COLO829 (cell line): ENCODE data around the gene NIF3L1.

ENCODE experiments used
- DNase-seq: peaks from one replicate; pipeline ENCODE4 v3.0.0; 2012; ENCODE audit warnings: low spot score

NIF3L1 gene, protein sequence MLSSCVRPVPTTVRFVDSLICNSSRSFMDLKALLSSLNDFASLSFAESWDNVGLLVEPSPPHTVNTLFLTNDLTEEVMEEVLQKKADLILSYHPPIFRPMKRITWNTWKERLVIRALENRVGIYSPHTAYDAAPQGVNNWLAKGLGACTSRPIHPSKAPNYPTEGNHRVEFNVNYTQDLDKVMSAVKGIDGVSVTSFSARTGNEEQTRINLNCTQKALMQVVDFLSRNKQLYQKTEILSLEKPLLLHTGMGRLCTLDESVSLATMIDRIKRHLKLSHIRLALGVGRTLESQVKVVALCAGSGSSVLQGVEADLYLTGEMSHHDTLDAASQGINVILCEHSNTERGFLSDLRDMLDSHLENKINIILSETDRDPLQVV

DNA sequence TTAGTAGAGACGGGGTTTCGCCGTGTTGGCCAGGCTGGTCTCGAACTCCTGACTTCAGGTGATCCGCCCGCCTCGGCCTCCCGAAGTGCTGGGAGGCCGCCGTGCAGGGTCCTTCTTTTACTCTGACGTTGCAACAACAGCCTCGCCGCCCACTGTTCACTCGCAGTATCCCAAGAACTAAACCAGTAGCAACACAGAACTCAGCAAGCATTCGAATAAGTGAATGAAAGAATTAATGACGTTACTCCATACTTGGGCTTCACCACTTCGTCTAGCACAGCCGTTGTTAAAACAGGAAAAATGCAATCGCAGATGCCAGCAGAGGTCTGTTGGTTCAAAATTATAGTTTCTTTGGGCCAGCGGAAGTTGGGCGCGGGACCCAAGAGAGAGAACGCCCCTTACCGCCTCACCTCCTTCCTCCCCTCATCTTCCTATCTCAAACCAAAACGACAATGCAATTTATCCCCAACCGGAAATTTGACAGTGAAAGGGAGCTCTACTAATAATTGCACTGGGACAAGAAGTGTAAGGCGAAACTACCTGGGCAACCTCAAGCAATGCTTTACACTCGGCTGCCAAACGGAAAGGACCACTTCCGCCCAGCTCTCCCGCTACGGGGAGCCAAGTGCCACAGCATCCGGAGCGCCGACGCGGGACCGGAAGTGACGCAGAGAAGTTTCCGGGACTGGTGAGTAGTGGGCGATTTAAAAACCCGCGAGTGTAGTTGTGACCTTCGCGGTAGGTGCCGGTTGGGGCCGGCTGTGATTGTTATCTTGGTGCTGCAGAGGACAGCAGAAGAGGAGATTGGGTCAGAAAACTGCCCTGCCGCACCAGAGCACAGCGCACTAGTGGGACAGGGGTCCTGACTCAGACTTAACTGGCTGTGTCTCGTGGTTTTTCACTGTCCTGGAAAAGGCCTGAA is at the start of gene NIF3L1, which contains the start of gene PPIL3:
TSS of gene NIF3L1 (plus strand) at position 668 of the 922 bp plus-strand sequence. CDS start 2,573 bp downstream, outside the sequence.
TSS of gene PPIL3 (minus strand) at position 374 of the 922 bp plus-strand sequence. CDS start 1,462 bp downstream, outside the sequence.
- peak; percentile 95 for DNase-seq

- no peak for DNase-seq
These were observed 49.7 kb upstream of the NIF3L1 start for GRCh38 chr2:200839513-200839912.

GRCh38 chr2:200843993-200844948 is 44.9 kb upstream of the NIF3L1 start:
- no peak for DNase-seq

DNA sequence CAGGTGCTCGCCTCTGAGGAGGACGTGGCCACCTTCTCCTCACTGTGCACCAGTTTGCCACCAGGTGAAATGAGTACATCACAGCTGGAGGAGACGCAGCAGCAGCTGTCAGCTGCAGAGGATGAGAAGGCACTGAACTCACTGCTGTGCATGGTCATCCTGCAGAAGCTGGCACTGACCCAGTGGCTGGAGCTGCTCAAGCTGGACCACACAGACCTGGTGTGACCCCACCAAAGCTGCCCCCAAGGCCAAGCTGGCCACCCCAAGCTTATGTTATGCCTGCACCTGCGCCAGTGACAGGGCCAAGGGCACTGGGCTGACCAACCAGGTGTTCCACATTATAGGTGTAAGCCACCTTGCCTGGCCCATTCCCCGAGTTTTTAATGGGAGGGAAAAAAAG is 44.0 kb upstream of the NIF3L1 start:
- DNase-seq: no peak

GRCh38 chr2:200845669-200846325 is 43.4 kb upstream of the NIF3L1 start:
- no peak for DNase-seq

- DNase-seq: no peak
These were observed 41.9 kb upstream of the NIF3L1 start for GRCh38 chr2:200847269-200847668.

DNA sequence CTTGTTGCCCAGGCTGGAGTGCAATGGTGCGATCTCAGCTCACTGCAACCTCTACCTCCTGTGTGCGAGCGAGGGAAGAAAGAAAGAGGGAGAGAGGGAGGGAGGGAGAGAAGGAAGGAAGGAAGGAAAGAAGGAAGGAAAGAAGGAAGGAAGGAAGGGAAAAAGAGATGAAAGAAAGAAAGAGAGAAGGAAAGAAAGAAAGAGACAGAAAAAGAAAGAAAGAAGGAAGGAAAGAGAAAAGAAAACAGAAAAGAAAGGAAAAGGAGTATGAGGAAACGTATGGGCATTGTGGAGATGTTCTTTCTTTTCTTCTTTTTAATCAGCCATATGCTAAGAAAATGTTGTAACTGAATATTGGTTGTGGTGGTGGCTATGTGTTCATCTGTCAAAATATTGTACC is 41.2 kb upstream of the NIF3L1 start:
- DNase-seq: no peak

DNA sequence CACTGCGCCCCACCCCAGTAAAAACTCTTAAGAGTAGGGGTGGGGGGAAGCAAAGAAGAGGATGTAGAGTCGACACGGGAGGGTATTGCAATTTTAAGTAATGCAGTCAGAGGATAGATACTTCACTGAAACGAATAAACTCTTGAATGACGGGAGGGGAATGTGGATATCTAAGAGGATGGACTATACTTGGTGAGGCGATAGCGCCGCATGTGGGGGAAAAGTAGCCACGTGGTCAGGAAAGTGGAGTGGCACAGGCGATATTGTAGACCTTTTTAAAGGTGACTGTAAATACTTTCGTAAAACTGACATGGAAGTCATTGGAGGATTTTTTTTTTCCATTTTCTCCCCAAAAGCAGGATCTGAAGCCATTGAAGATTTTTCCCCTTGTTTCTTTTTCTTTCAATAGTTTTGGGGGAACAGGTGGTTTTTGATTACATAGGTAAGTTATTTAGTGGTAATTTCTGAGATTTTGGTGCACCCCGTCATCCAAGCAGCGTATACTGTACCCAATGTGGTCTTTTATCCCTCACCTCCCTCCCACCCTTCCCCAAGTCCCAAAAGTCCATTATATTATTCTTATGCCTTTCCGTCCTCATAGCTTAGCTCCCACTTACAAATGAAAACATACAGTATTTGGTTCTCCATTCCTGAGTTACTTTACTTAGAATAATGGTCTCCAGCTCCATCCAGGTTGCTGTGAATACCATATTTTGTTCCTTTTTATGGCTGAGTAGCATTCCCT is 38.5 kb upstream of the NIF3L1 start:
- no peak for DNase-seq

DNA sequence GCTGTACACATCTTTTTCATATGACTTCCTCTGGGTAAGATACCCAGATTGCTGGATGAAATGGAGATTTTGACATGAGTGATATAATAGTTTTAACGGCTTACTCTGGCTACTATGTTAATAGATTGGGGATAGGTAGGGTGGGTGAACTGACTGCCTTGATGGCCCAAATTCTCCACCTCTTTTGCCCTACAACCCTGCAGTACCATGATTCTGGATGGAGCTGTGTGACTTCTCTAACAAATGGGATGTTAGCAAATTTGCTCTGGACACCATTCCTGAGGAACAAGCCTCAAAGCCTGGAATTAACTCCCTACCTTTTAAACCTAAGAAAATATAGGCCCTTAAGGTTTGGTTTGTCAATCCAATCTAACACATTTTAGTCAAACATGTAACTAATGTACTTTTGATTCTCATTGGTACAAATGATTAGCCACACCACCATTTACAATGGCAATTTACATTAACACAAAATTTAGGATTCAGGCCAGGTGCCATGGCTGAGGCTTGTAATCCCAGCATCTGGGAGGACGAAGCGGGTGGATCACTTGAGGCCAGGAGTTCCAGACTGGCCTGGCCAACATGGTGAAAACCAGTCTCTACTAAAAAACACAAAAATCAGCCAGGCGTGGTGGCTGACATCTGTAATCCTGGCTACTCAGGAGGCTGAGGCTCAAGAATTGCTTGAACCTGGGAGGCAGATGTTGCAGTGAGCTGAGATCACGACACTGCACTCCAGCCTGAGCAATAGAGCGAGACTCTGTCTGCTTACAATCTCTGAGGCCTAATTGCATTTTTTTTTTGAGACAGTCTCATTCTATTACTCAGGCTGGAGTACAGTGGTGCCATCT is 37.5 kb upstream of the NIF3L1 start:
- no peak for DNase-seq

- no peak for DNase-seq
These were observed 36.6 kb upstream of the NIF3L1 start for GRCh38 chr2:200852605-200853004.

DNA sequence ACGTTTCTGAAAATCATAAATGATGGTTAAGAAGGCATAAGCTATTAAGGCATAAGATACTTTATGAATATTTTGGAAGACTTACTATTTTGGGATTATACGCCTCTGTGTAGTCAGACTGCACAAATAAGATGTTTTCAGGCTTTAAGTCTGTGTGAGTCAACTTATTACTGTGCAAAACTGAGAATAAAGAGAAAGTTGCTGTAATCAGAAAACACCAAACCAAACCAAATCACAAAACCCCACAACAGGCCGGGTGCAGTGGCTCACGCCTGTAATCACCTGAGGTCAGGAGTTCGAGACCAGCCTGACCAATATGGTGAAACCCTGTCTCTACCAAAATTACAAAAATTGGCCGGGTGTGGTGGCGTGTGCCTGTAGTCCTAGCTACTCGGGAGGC is 32.4 kb upstream of the NIF3L1 start:
- no peak for DNase-seq

GRCh38 chr2:200860092-200860795 is 28.9 kb upstream of the NIF3L1 start:
- no peak for DNase-seq

DNA sequence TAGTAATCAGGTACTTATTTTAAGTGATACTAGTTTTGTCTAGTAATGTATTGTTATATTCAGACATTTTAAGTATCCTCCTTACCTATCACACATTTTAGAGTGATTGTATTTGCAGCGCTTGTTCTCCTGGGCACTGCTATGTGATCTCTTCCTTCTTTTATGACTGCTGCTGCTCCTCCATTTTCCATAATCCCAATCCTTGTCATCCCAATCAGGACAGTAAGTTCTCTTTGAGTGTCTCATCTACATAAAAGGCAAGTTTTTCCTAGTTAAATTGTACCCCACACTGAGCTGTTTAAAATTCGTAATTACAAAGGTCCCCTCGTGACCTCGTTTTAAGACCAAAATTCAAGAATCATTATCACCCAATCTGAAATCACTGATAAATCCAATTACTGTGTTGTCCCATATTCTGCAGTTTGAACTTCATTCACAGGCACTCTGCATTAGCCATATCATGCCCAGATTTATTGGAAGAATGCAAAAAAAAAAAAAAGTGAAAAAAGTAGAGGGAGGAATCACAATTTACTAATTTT is 27.5 kb upstream of the NIF3L1 start:
- DNase-seq: no peak

DNA sequence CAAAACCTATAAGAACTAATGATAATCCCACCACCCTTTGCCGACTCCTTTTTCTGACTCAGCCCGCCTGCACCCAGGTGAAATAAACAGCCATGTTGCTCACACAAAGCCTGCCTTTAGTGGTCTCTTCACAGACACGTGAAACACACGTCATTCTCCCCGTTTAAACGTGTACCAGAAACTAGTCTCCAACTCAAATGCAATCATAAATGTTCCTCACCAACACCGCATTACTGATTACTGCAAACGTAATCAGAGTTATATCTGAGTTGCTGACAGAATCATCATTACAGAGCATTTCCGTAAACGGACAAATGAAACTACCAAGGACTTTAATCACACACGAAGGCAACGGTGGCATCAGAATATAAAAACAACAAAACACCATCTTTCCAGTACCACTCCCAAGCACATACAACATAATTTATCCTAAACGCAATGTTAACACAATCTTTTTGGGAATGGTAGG is 26.6 kb upstream of the NIF3L1 start:
- no peak for DNase-seq

DNA sequence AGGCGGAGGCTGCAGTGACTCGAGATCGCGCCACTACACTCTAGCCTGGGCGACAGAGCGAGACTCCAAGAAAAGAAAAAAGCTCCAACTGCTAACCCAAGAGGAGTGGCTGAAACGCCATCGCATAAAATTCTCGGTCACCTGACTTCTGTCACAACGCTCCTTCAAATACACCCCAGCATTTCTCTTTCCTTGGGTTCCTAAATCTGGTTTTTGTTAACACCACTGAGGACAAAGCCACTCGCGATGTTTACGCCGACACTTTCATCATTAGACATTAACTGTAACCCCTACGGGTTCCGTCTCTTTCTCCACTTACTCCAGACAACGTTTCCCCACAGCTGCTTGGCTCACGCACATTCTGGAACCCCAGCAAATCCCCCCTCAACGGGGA is 25.4 kb upstream of the NIF3L1 start:
- DNase-seq: no peak

- peak; percentile 92 for DNase-seq
These were observed 24.8 kb upstream of the NIF3L1 start, which contains the start of gene CLK1 for GRCh38 chr2:200864176-200865034. Gene CLK1 (minus strand): TSS chr2:200864658. CDS start chr2:200861862, 2,796 bp downstream.

GRCh38 chr2:200869014-200869413 is 20.2 kb upstream of the NIF3L1 start:
- DNase-seq: no peak
